WERI-Rb-1 (cell line): ENCODE measurements around the gene COL20A1.

Source experiments
- DNase-seq: peaks from one replicate; pipeline ENCODE4 v3.0.0-alpha.2; 2020
- H3K27ac ChIP-seq: fragments of 250-450 bp; sonication (Bioruptor Pico); 2 replicates; pipeline ENCODE4 v1.5.1; 2020; ENCODE audit warnings: mild to moderate bottlenecking, moderate library complexity
- H3K27me3 ChIP-seq: fragments of 250-450 bp; sonication (Bioruptor Pico); 2 replicates; pipeline ENCODE4 v1.5.1; 2021; ENCODE audit warnings: mild to moderate bottlenecking, low read depth, moderate library complexity; ENCODE audit not compliant: insufficient read depth, severe bottlenecking
- H3K36me3 ChIP-seq: fragments of 250-450 bp; sonication (Bioruptor Pico); 2 replicates; pipeline ENCODE4 v1.5.1; 2020; ENCODE audit warnings: mild to moderate bottlenecking, moderate library complexity
- H3K4me3 ChIP-seq: 2 replicates; pipeline ENCODE4 v1.5.1; 2011; ENCODE audit warnings: low read depth, mild to moderate bottlenecking, control low read depth, low read length
- H3K9me3 ChIP-seq: fragments of 250-450 bp; sonication (Bioruptor Pico); 2 replicates; pipeline ENCODE4 v1.5.1; 2021; ENCODE audit warnings: mild to moderate bottlenecking, moderate library complexity; ENCODE audit not compliant: severe bottlenecking
- CTCF ChIP-seq: IDR thresholded peaks from 2 replicates; pipeline ENCODE4 v1.5.1; 2011; ENCODE audit warnings: low read depth, mild to moderate bottlenecking, control low read depth, inconsistent platforms, low read length

The COL20A1 gene

GRCh38 chr20:63329331-63330083 is 36.5 kb downstream of the COL20A1 start:
- Histone ChIP-seq H3K9me3 (peaks cover 3% of the 10 kb centered on the region), H3K4me3 (no peak overlapping the region), H3K36me3 (no peaks in the 10 kb centered on the region), H3K27me3 (no peaks in the 10 kb centered on the region), H3K27ac (no peak overlapping the region)
- no peak for TF ChIP-seq CTCF
- DNase-seq = no peak

GRCh38 chr20:63330084-63330760 is 37.2 kb downstream of the COL20A1 start:
- H3K27ac ChIP-seq = peak overlapping the region; percentile 60
- peaks cover 3% of the 10 kb centered on the region for H3K9me3 ChIP-seq
- H3K27me3 ChIP-seq = no peaks in the 10 kb centered on the region
- no peak overlapping the region for H3K4me3 ChIP-seq
- TF ChIP-seq CTCF = no peak
- H3K36me3 ChIP-seq = no peaks in the 10 kb centered on the region
- DNase-seq = no peak

- Histone ChIP-seq H3K4me3 (no peak overlapping the region), H3K27ac (peak overlapping the region; percentile 60), H3K36me3 (no peaks in the 10 kb centered on the region), H3K9me3 (peaks cover 3% of the 10 kb centered on the region), H3K27me3 (no peaks in the 10 kb centered on the region)
- DNase-seq = peak; percentile 91
- no peak for TF ChIP-seq CTCF
Measured at GRCh38 chr20:63330940-63331339, 38.0 kb downstream of the COL20A1 start.

- Histone ChIP-seq H3K36me3 (no peaks in the 10 kb centered on the region), H3K27ac (no peak overlapping the region), H3K9me3 (peaks cover 3% of the 10 kb centered on the region), H3K27me3 (no peaks in the 10 kb centered on the region), H3K4me3 (no peak overlapping the region)
- TF ChIP-seq CTCF = no peak
- DNase-seq = no peak
Measured at GRCh38 chr20:63331741-63332400, 38.9 kb downstream of the COL20A1 start.

GRCh38 chr20:63332488-63333240 is 39.7 kb downstream of the COL20A1 start:
- TF ChIP-seq CTCF = no peak
- no peaks in the 10 kb centered on the region for H3K36me3 ChIP-seq
- H3K27me3 ChIP-seq = no peaks in the 10 kb centered on the region

More at GRCh38 chr20:63332488-63333240, 39.7 kb downstream of the COL20A1 start:
- Histone ChIP-seq H3K27ac (no peak overlapping the region), H3K4me3 (no peak overlapping the region), H3K9me3 (peaks cover 3% of the 10 kb centered on the region)
- DNase-seq = no peak
